ENCODE measurements around the gene JOSD1.

JOSD1 gene

GRCh38 chr22:38707984-38708383 lies 7.2 kb upstream of the JOSD1 start:
- H3K36me3 Mint-ChIP-seq (ENCODE audit: low read depth): peaks cover 18% of the 10 kb centered on the region
- H3K27ac Mint-ChIP-seq: no peak overlapping the region
- H3K27me3 Mint-ChIP-seq (ENCODE audit: low read depth, poor library complexity): no peaks in the 10 kb centered on the region
- no peaks in the 10 kb centered on the region for H3K9me3 Mint-ChIP-seq
- no peak for TF ChIP-seq CTCF (IDR thresholded peaks at IDR 0.05)
- H3K4me3 Mint-ChIP-seq: peak overlapping the region; percentile 94
- H3K4me1 Mint-ChIP-seq: peaks cover 57% of the 10 kb centered on the region
- no peak for DNase-seq

- H3K36me3 Mint-ChIP-seq (ENCODE audit: low read depth): peaks cover 18% of the 10 kb centered on the region
- DNase-seq: no peak
- H3K9me3 Mint-ChIP-seq: no peaks in the 10 kb centered on the region
- H3K27me3 Mint-ChIP-seq (ENCODE audit: low read depth, poor library complexity): no peaks in the 10 kb centered on the region
- H3K4me3 Mint-ChIP-seq: peak overlapping the region; percentile 94
- no peak overlapping the region for H3K27ac Mint-ChIP-seq
- no peak for TF ChIP-seq CTCF (IDR thresholded peaks at IDR 0.05)
- peaks cover 50% of the 10 kb centered on the region for H3K4me1 Mint-ChIP-seq
Measured at GRCh38 chr22:38707346-38707745, 6.6 kb upstream of the JOSD1 start.

- Mint-ChIP-seq H3K4me1 (peaks cover 46% of the 10 kb centered on the region), H3K36me3 (ENCODE audit: low read depth) (peaks cover 18% of the 10 kb centered on the region), H3K27me3 (ENCODE audit: low read depth, poor library complexity) (no peaks in the 10 kb centered on the region), H3K27ac (peak overlapping the region; percentile 65), H3K9me3 (no peaks in the 10 kb centered on the region), H3K4me3 (peak overlapping the region; percentile 94)
- TF ChIP-seq CTCF (IDR thresholded peaks at IDR 0.05): no peak
- DNase-seq: no peak
Measured at GRCh38 chr22:38706901-38707195, 6.1 kb upstream of the JOSD1 start.

GRCh38 chr22:38706101-38706900 lies 5.6 kb upstream of the JOSD1 start:
- Mint-ChIP-seq H3K27ac (peak overlapping the region; percentile 65), H3K4me3 (peak overlapping the region; percentile 94), H3K27me3 (ENCODE audit: low read depth, poor library complexity) (no peaks in the 10 kb centered on the region), H3K4me1 (peaks cover 49% of the 10 kb centered on the region), H3K36me3 (ENCODE audit: low read depth) (peaks cover 18% of the 10 kb centered on the region), H3K9me3 (no peaks in the 10 kb centered on the region)
- no peak for TF ChIP-seq CTCF (IDR thresholded peaks at IDR 0.05)
- DNase-seq: no peak

- no peaks in the 10 kb centered on the region for H3K27me3 Mint-ChIP-seq (ENCODE audit: low read depth, poor library complexity)
- peak within 1 kb of the TSS; percentile 98 for H3K27ac Mint-ChIP-seq
- H3K4me1 Mint-ChIP-seq: peaks cover 48% of the 10 kb centered on the region
- peak within 1 kb of the TSS; percentile 94 for H3K4me3 Mint-ChIP-seq
- peaks cover 12% of the 10 kb centered on the region for H3K36me3 Mint-ChIP-seq (ENCODE audit: low read depth)
- H3K9me3 Mint-ChIP-seq: no peaks in the 10 kb centered on the region
- DNase-seq: peak; percentile 94
- no peak for TF ChIP-seq CTCF (IDR thresholded peaks at IDR 0.05)
Measured at GRCh38 chr22:38705235-38706100, 4.7 kb upstream of the JOSD1 start, which contains the start of gene GTPBP1. TSS of gene GTPBP1 (plus strand) at chr22:38705944. CDS start at chr22:38705956, 12 bp downstream.

All from nephron progenitor cell (in vitro differentiated cells).